GM12878 (cell line): ENCODE data around the gene GHITM. TPM values are rescaled to one million over a fixed set of nuclear protein-coding genes. Genes with fewer than 3 reads are reported as not detected.

Experiments used
- BCL11A ChIP-seq: IDR thresholded peaks from 2 replicates; pipeline ENCODE4 v1.6.1; 2011; ENCODE audit warnings: low read depth, low read length
- BHLHE40 ChIP-seq, 2 experiments: fragments of 450-650 bp in 1 of 2; IDR thresholded peaks; 2 replicates each; pipeline ENCODE4 v1.6.1; 2011 to 2017; ENCODE audit warnings: low read depth in 2 of 2, borderline replicate concordance in 1 of 2, improper control_type of control experiment in 1 of 2, low read length in 1 of 2, mild to moderate bottlenecking in 1 of 2
- CHD2 ChIP-seq: IDR thresholded peaks from 2 replicates; pipeline ENCODE4 v1.6.1; 2011; ENCODE audit warnings: low read depth, low read length, improper control_type of control experiment, borderline replicate concordance
- CREM ChIP-seq: IDR thresholded peaks from 2 replicates; pipeline ENCODE4 v1.6.1; 2014; ENCODE audit warnings: antibody characterized with exemption, low read depth
- LARP7 ChIP-seq: fragments of 450-650 bp; IDR thresholded peaks from 2 replicates; pipeline ENCODE4 v1.6.1; 2017; ENCODE audit warnings: mild to moderate bottlenecking
- NFXL1 ChIP-seq: fragments of 450-650 bp; IDR thresholded peaks from 2 replicates; pipeline ENCODE4 v1.6.1; 2017; ENCODE audit warnings: antibody characterized with exemption, mild to moderate bottlenecking, borderline replicate concordance
- RAD51 ChIP-seq: fragments of 450-650 bp; IDR thresholded peaks from 2 replicates; pipeline ENCODE4 v1.6.1; 2016; ENCODE audit warnings: moderate library complexity, mild to moderate bottlenecking, inconsistent platforms
- RUNX3 ChIP-seq: IDR thresholded peaks from 2 replicates; pipeline ENCODE4 v1.6.1; 2012; ENCODE audit warnings: low read length, inconsistent platforms
- SMAD5 ChIP-seq: IDR thresholded peaks from 2 replicates; pipeline ENCODE4 v1.6.1; 2016; ENCODE audit warnings: antibody characterized with exemption, low read depth
- SMARCA5 ChIP-seq: fragments of 450-650 bp; IDR thresholded peaks from 2 replicates; pipeline ENCODE4 v1.6.1; 2017; ENCODE audit warnings: mild to moderate bottlenecking
- STAT1 ChIP-seq: fragments of 450-650 bp; conservative IDR thresholded peaks from 2 replicates; pipeline ENCODE4 v1.6.1; 2014; ENCODE audit warnings: antibody characterized with exemption, mild to moderate bottlenecking
- ZBED1 ChIP-seq: IDR thresholded peaks from 2 replicates; pipeline ENCODE4 v1.6.1; 2016; ENCODE audit warnings: borderline replicate concordance
- ZNF217 ChIP-seq: fragments of 450-650 bp; IDR thresholded peaks from 2 replicates; pipeline ENCODE4 v1.6.1; 2017; ENCODE audit warnings: antibody characterized with exemption, mild to moderate bottlenecking
- polyA plus RNA-seq, 11 experiments: library from polyadenylated mRNA; depleted of rRNA in 4 of 11; unstranded in 6 of 11; stranded (reverse) in 5 of 11; fragments of >200 nt; fragmentation: Nextera tagmentation in 4 of 11; fragmentation: Illumina TruSeq in 1 of 11; extraction: Ambion mirVana in 4 of 11; extraction: Trizol in 1 of 11; gene quantifications; 1 replicate in 1 of 11; 2 replicates in 10 of 11; pipeline versions ENCODE4 v1.2.1 to v1.2.3, GENCODE V29; 2011 to 2016; ENCODE audit warnings: inconsistent platforms in 2 of 11, missing spikeins in 2 of 11, low read depth in 1 of 11
- total RNA-seq, 4 experiments: library from RNA; depleted of rRNA in 3 of 4; stranded (reverse); fragments of >200 nt in 3 of 4; fragmentation: Illumina TruSeq in 1 of 4; extraction: Trizol in 1 of 4; gene quantifications; 2 replicates each; pipeline versions ENCODE4 v1.2.1 to v1.2.3, GENCODE V29; 2013 to 2021
- TF ChIP-seq, protein P1 (sequence below): IDR thresholded peaks from 2 replicates; pipeline ENCODE4 v1.6.1; 2012; ENCODE audit warnings: low read depth, low read length, improper control_type of control experiment
- TF ChIP-seq, protein P2 (sequence below): IDR thresholded peaks from 2 replicates; pipeline ENCODE4 v1.6.1; 2011; ENCODE audit warnings: low read depth, low read length, improper control_type of control experiment, borderline replicate concordance
- TF ChIP-seq, protein P3 (sequence below): IDR thresholded peaks from 2 replicates; pipeline ENCODE4 v1.6.1; 2011; ENCODE audit warnings: borderline replicate concordance, low read depth, mild to moderate bottlenecking, moderate library complexity, mixed read lengths, low read length; ENCODE audit not compliant: insufficient read depth; ENCODE audit errors: extremely low read length

Gene GHITM
- total and polyA plus RNA-seq, 10 of the 15 experiments (the other 5 are each of a cell fraction or from before 2014, with no cell fraction given) = 120 to 501 (median 209) TPM

DNA sequence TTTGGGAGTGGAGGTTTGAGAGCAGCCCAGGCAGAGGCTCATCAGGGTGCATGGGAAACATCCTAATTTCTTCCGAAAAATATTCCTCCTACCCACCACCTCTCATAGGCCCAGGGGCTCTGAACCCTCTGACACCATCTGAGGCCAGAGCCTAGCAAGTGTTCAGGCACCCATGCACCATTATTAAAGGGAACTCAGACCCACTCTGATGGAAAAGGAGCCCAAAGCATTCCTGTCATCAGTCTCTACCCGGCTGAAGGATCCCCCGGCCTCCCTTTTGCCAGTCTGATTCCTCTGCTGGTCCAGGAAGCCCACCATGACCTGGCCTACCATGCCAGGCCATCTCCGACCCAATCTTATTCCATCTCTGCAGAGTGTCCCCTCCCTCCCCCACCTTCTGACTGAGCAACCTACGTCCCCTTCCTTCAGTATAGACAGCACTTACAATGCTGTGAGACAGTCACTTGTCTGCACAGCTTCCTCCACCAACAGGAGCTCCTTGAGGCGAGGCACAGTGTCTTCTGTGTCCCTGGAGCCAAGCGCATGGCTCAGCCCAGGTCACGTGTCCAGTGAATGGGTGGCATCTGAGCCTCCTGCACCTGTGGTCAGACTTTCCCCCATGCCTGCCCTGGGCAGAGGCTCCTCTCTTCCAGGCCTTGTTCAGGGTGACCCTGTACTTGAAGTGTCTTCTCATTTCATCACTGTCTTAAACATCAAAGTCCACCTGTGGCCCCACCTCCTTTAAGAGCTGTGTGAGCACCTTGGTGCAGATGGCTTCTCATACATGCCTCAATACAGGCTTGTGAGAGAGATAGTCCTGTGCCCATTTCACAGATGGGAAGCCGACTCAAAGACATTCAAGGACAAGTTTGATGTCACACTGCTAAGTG, 33.4 kb downstream of the GHITM start (continued):
- 0 out of 2 replicates have a peak, but pooled peaks have one; percentile 29 for TF ChIP-seq CHD2
- TF ChIP-seq ZNF217 = peak; percentile 38; the same call in 1 of the 2 replicates
- no peak for TF ChIP-seq BCL11A
- TF ChIP-seq SMARCA5 = peak; percentile 68; the same call in 1 of the 2 replicates
- TF ChIP-seq, protein P1, sequence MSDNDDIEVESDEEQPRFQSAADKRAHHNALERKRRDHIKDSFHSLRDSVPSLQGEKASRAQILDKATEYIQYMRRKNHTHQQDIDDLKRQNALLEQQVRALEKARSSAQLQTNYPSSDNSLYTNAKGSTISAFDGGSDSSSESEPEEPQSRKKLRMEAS = peak; percentile 74
- peak; percentile 44 to 78; a peak in 3 of 4 replicates for TF ChIP-seq BHLHE40 (IDR thresholded peaks at IDR 0.05; ENCODE audit: borderline replicate concordance in 1 of 2, low read depth in 2 of 2, low read length in 1 of 2)
- no peak for TF ChIP-seq RUNX3
- TF ChIP-seq LARP7 = peak; percentile 17; the same call in 1 of the 2 replicates
- TF ChIP-seq STAT1 = 0 out of 2 replicates have a peak, but pooled peaks have one; percentile 48
- no peak for TF ChIP-seq CREM
- no peak for TF ChIP-seq NFXL1
- TF ChIP-seq SMAD5 = no peak
- peak; percentile 86 for TF ChIP-seq RAD51
- no peak for TF ChIP-seq ZBED1
- TF ChIP-seq, protein P2, sequence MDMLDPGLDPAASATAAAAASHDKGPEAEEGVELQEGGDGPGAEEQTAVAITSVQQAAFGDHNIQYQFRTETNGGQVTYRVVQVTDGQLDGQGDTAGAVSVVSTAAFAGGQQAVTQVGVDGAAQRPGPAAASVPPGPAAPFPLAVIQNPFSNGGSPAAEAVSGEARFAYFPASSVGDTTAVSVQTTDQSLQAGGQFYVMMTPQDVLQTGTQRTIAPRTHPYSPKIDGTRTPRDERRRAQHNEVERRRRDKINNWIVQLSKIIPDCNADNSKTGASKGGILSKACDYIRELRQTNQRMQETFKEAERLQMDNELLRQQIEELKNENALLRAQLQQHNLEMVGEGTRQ = peak; percentile 41; the same call in 1 of the 2 replicates
- TF ChIP-seq, protein P3, sequence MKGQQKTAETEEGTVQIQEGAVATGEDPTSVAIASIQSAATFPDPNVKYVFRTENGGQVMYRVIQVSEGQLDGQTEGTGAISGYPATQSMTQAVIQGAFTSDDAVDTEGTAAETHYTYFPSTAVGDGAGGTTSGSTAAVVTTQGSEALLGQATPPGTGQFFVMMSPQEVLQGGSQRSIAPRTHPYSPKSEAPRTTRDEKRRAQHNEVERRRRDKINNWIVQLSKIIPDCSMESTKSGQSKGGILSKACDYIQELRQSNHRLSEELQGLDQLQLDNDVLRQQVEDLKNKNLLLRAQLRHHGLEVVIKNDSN = peak; percentile 79
